ENCODE results near the gene RFC1. TPM values are rescaled to one million over a fixed set of nuclear protein-coding genes. Genes with fewer than 3 reads are reported as not detected.
A peak's percentile ranks its signal among the peaks of the same experiment; 100 is the strongest.

Gene RFC1
- polyA plus RNA-seq, 3 donors = 8.7 to 15.0 (median 14.6) TPM

DNA sequence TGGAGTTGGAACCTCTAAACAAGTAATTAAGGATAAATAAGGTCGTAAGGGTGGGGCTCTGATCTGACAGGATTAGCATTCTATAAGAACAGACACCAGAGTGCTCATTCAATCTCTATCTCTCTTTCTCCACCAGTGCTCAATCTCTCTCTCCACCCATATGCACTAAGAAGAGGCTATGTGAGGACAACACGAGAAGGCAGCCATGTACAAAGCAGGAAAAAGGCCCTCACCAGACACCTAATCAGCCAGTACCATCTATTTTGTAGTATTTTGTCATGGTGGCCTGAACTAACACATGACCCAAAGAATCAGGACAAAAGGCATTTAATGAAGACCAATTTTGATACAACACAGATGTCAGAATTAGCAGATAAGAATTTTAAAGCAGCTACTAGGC is 16.8 kb downstream of the RFC1 start:
- no peak for DNase-seq
- Histone ChIP-seq H3K27me3 (ENCODE audit: control insufficient read depth in 2 of 2, insufficient read depth in 2 of 2, low read length in 2 of 2) (no peaks in the 10 kb centered on the region), H3K36me3 (replicated peaks in 1 of 2; ENCODE audit: control insufficient read depth in 1 of 2, insufficient read depth in 2 of 2, low read length in 2 of 2) (peaks cover 19 to 40% of the 10 kb centered on the region in 2 donors), H3K79me2 (ENCODE audit: insufficient read depth, low read length) (peaks cover 93% of the 10 kb centered on the region), H3K9me3 (replicated peaks in 1 of 2; ENCODE audit: control insufficient read depth in 1 of 2, insufficient read depth in 1 of 2, low read length in 2 of 2) (no peaks in the 10 kb centered on the region), H2AFZ (ENCODE audit: insufficient read depth, low read depth, low read length, poor library complexity, severe bottlenecking) (no peak overlapping the region), H3K9ac (ENCODE audit: insufficient read depth, low read length, poor library complexity, severe bottlenecking) (no peak overlapping the region), H3K27ac (ENCODE audit: low read depth in 1 of 2, low read length in 2 of 2) (no peak overlapping the region), H4K20me1 (ENCODE audit: insufficient read depth, low read length) (no peaks in the 10 kb centered on the region), H3K4me3 (replicated peaks in 1 of 3; ENCODE audit: low read depth in 2 of 3, low read length in 3 of 3) (no peak overlapping the region), H3K4me1 (ENCODE audit: control insufficient read depth in 1 of 2, insufficient read depth in 2 of 2, low read length in 2 of 2) (peaks cover 12 to 17% of the 10 kb centered on the region in 2 donors), H3K4me2 (replicated peaks; ENCODE audit: extremely low read depth, low read length, poor library complexity, severe bottlenecking) (no peak overlapping the region)
- Mint-ChIP-seq H3K9me3 (peaks cover 0 to 8% (median 3%) of the 10 kb centered on the region in 7 donors), H3K27ac (peak overlapping the region in 2 of 7 donors; percentile 5 to 49), H3K4me3 (no peak overlapping the region), H3K4me1 (peaks cover 15% of the 10 kb centered on the region), H3K27me3 (ENCODE audit: low read depth in 3 of 3) (no peaks in the 10 kb centered on the region), H3K36me3 (peaks cover 30 to 46% of the 10 kb centered on the region in 2 donors)
- intact Hi-C loops (cut with micrococcal nuclease) = no loop called here
- TF ChIP-seq, protein P1, sequence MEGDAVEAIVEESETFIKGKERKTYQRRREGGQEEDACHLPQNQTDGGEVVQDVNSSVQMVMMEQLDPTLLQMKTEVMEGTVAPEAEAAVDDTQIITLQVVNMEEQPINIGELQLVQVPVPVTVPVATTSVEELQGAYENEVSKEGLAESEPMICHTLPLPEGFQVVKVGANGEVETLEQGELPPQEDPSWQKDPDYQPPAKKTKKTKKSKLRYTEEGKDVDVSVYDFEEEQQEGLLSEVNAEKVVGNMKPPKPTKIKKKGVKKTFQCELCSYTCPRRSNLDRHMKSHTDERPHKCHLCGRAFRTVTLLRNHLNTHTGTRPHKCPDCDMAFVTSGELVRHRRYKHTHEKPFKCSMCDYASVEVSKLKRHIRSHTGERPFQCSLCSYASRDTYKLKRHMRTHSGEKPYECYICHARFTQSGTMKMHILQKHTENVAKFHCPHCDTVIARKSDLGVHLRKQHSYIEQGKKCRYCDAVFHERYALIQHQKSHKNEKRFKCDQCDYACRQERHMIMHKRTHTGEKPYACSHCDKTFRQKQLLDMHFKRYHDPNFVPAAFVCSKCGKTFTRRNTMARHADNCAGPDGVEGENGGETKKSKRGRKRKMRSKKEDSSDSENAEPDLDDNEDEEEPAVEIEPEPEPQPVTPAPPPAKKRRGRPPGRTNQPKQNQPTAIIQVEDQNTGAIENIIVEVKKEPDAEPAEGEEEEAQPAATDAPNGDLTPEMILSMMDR (IDR thresholded peaks at IDR 0.05) = no peak
- WGBS (ENCODE audit: insufficient coverage) = no CpG with 5 or more reads among the region's 2 CpGs

DNA sequence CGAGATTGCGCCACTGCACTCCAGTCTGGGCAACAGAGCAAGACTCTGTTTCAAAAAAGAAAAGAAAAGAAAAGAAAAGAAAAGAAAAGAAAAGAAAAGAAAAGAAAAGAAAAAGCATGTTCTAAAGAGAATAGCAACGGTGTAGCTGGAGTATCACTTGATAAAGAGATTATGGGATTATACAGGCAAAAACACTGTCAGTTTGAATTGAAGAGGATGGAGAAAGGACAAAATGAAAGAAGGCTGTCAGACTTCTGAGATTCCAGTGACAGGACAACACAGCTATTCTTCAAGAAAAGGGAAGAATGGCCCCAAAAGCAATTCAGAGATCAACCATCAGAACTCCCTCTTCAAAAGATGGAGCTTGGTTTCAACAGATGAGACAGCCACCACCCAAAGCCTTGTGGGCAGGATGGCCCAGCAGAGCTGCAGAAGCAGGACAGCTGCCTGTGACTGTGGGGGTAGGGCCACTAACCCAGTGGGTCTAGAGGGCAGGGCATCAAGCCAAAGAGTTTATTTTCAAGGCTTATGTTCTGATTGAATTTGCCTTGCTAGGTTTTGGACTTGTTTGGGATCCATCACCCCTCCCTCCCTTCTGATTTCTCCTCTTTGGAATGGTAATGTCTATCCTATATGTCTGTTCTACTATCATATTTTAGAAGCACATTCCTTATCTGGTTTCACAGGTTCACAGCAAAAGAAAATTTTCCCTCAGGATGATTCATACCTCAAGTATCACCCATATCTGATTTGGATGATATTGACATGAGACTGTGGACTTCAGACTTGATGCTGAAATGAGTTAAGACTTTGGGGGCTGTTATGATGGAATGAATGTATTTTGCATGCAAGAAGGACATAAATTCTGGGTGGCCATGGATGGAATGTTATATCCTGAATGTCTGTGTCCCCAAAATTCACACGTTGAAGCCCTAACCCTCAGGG is 17.5 kb downstream of the RFC1 start:
- H3K4me3 ChIP-seq (replicated peaks in 1 of 3; ENCODE audit: low read depth in 2 of 3, low read length in 3 of 3) = no peak overlapping the region
- Mint-ChIP-seq H3K4me1 (peaks cover 10% of the 10 kb centered on the region), H3K4me3 (no peak overlapping the region), H3K27ac (peak overlapping the region in 5 of 7 donors; percentile 5 to 72 (median 56)), H3K36me3 (peaks cover 34 to 51% of the 10 kb centered on the region in 2 donors), H3K9me3 (peaks cover 0 to 8% (median 3%) of the 10 kb centered on the region in 7 donors), H3K27me3 (ENCODE audit: low read depth in 3 of 3) (no peaks in the 10 kb centered on the region)
- H3K27ac ChIP-seq (ENCODE audit: low read depth in 1 of 2, low read length in 2 of 2) = peak overlapping the region in 1 of 2 donors; percentile 35
- H3K36me3 ChIP-seq (replicated peaks in 1 of 2; ENCODE audit: control insufficient read depth in 1 of 2, insufficient read depth in 2 of 2, low read length in 2 of 2) = peaks cover 22 to 47% of the 10 kb centered on the region in 2 donors
- H3K9ac ChIP-seq (ENCODE audit: insufficient read depth, low read length, poor library complexity, severe bottlenecking) = no peak overlapping the region
- H3K4me2 ChIP-seq (replicated peaks; ENCODE audit: extremely low read depth, low read length, poor library complexity, severe bottlenecking) = no peak overlapping the region
- H3K27me3 ChIP-seq (ENCODE audit: control insufficient read depth in 2 of 2, insufficient read depth in 2 of 2, low read length in 2 of 2) = no peaks in the 10 kb centered on the region
- H4K20me1 ChIP-seq (ENCODE audit: insufficient read depth, low read length) = no peaks in the 10 kb centered on the region
- peaks cover 94% of the 10 kb centered on the region for H3K79me2 ChIP-seq (ENCODE audit: insufficient read depth, low read length)
- no peaks in the 10 kb centered on the region for H3K9me3 ChIP-seq (replicated peaks in 1 of 2; ENCODE audit: control insufficient read depth in 1 of 2, insufficient read depth in 1 of 2, low read length in 2 of 2)
- 100% methylated on average over 1 of the region's 4 CpGs for WGBS (ENCODE audit: insufficient coverage)
- TF ChIP-seq, protein P1 (IDR thresholded peaks at IDR 0.05) = no peak
- peaks cover 6 to 10% of the 10 kb centered on the region in 2 donors for H3K4me1 ChIP-seq (ENCODE audit: control insufficient read depth in 1 of 2, insufficient read depth in 2 of 2, low read length in 2 of 2)
- no peak for DNase-seq
- no peak overlapping the region for H2AFZ ChIP-seq (ENCODE audit: insufficient read depth, low read depth, low read length, poor library complexity, severe bottlenecking)
- intact Hi-C loops (cut with micrococcal nuclease) = no loop called here

Data from CD14-positive monocyte (primary cell).